Fibroblast of lung (primary cell): ENCODE results near the gene ACTMAP.
"Not testable (repeated sequence)": the region's sequence is repeated elsewhere in the genome, so short reads cannot be mapped to it uniquely, and the experiment has no call there.

Experiments
- CTCF ChIP-seq, 2 donors: IDR thresholded peaks in 1 of 2; conservative IDR thresholded peaks in 1 of 2; 1 replicate in 1 of 2; 2 replicates in 1 of 2; pipeline ENCODE4 v1.5.1; 2011 to 2012; ENCODE audit warnings: low read length in 2 of 2, control low read depth in 1 of 2, inconsistent platforms in 1 of 2, low read depth in 1 of 2, mild to moderate bottlenecking in 1 of 2
- EZH2 ChIP-seq: IDR thresholded peaks from 2 replicates; pipeline ENCODE4 v1.5.1; 2012; ENCODE audit warnings: low read length, control low read depth, mild to moderate bottlenecking; ENCODE audit errors: missing control alignments

- not testable (repeated sequence) for TF ChIP-seq CTCF (conservative IDR thresholded peaks at IDR 0.05 in 1 of 2, IDR thresholded peaks at IDR 0.05 in 1 of 2; ENCODE audit: low read depth in 1 of 2, low read length in 2 of 2); EZH2
These were observed 20.2 kb downstream of the ACTMAP start for GRCh38 chr19:40730065-40730464.
